Endothelial cell of umbilical vein (primary cell): ENCODE data around the gene SRRM4. TPM values are rescaled to one million over a fixed set of nuclear protein-coding genes. Genes with fewer than 3 reads are reported as not detected.

ENCODE experiments used
- BruUV-seq: library from RNA; stranded (reverse); fragments of 400-500 nt; replicated peaks from 2 replicates; lab custom pipeline; 2021; lab: Mats Ljungman, UMichigan
- CTCF ChIA-PET: fragments of 300-600, 350-600 bp; sonication (Branson Sonifier 250); formaldehyde crosslinking; loops from one replicate; lab custom pipeline; 2021; ENCODE audit warnings: antibody characterized with exemption, inconsistent platforms; lab: Charles Lee
- POLR2A ChIA-PET: fragments of 300-600, 350-600 bp; sonication (Branson Sonifier 250); formaldehyde crosslinking; loops from one replicate; lab custom pipeline; 2021; ENCODE audit warnings: antibody characterized with exemption, inconsistent platforms; lab: Charles Lee
- DNase-seq: peaks from one replicate; pipeline ENCODE4 v3.0.0-alpha.2; 2011; ENCODE audit warnings: low read depth, low spot score
- FAIRE-seq: peaks from 2 replicates; lab custom pipeline; 2011; peaks lifted over from hg19 to GRCh38; lab: Jason Lieb, UNC
- H2AFZ ChIP-seq: 2 replicates; pipeline ENCODE4 v1.6.0; 2012; ENCODE audit warnings: low read depth, low read length, control low read depth, inconsistent platforms
- H3K27ac ChIP-seq: 2 replicates; pipeline ENCODE4 v1.5.1; 2011; ENCODE audit warnings: low read depth, mild to moderate bottlenecking, control low read depth, low read length, moderate library complexity; ENCODE audit not compliant: insufficient read depth
- H3K27me3 ChIP-seq, 2 experiments: 2 replicates each; pipeline versions ENCODE4 v1.6.0 to v1.6.1; 2011; ENCODE audit warnings: low read length in 2 of 2, mixed read lengths in 1 of 2; ENCODE audit not compliant: control insufficient read depth in 2 of 2, insufficient read depth in 2 of 2
- H3K36me3 ChIP-seq, 2 experiments: 2 replicates in 1 of 2; 3 replicates in 1 of 2; pipeline ENCODE4 v1.5.1; 2011; ENCODE audit warnings: low read length in 2 of 2, mild to moderate bottlenecking in 1 of 2, moderate library complexity in 1 of 2; ENCODE audit not compliant: control insufficient read depth in 2 of 2, insufficient read depth in 2 of 2; ENCODE audit errors: extremely low read depth in 1 of 2
- H3K4me1 ChIP-seq: 3 replicates; pipeline ENCODE4 v1.5.1; 2011; ENCODE audit warnings: mild to moderate bottlenecking, low read length; ENCODE audit not compliant: control insufficient read depth, insufficient read depth; ENCODE audit errors: extremely low read depth
- H3K4me2 ChIP-seq: 2 replicates; pipeline ENCODE4 v1.6.1; 2011; ENCODE audit warnings: low read length, control low read depth, mixed read lengths; ENCODE audit not compliant: insufficient read depth
- H3K4me3 ChIP-seq, 3 experiments: fragments of 200-600 bp in 1 of 3; sonication (generic), shearing (Covaris generic) in 1 of 3; replicated peaks in 1 of 3; 2 replicates each; pipeline ENCODE4 v1.5.1; 2011 to 2016; ENCODE audit warnings: control low read depth in 3 of 3, low read length in 3 of 3, mild to moderate bottlenecking in 2 of 3, inconsistent platforms in 1 of 3, low read depth in 1 of 3, moderate library complexity in 1 of 3; ENCODE audit not compliant: insufficient read depth in 1 of 3
- H3K79me2 ChIP-seq: 2 replicates; pipeline ENCODE4 v1.6.0; 2012; ENCODE audit warnings: low read length, inconsistent platforms; ENCODE audit not compliant: control insufficient read depth, insufficient read depth
- H3K9ac ChIP-seq: replicated peaks from 2 replicates; pipeline ENCODE3; 2011; ENCODE audit warnings: low read length, control low read depth; ENCODE audit not compliant: insufficient read depth; ENCODE audit errors: extremely low read depth
- H3K9me1 ChIP-seq: replicated peaks from 3 replicates; pipeline ENCODE4 v1.6.0; 2011; ENCODE audit warnings: mild to moderate bottlenecking, low read length; ENCODE audit not compliant: control insufficient read depth, insufficient read depth; ENCODE audit errors: extremely low read depth
- H3K9me3 ChIP-seq: replicated peaks from 2 replicates; pipeline ENCODE4 v1.5.1; 2012; ENCODE audit warnings: low read length, inconsistent platforms; ENCODE audit not compliant: control insufficient read depth, insufficient read depth
- H4K20me1 ChIP-seq: replicated peaks from 2 replicates; pipeline ENCODE3; 2011; ENCODE audit warnings: mild to moderate bottlenecking, low read length; ENCODE audit not compliant: control insufficient read depth, insufficient read depth; ENCODE audit errors: extremely low read depth
- CTCF ChIP-seq, 2 donors: IDR thresholded peaks; 1 replicate in 1 of 2; 2 replicates in 1 of 2; pipeline ENCODE4 v1.5.1; 2011; ENCODE audit warnings: low read length in 2 of 2, mild to moderate bottlenecking in 2 of 2, moderate library complexity in 2 of 2, control low read depth in 1 of 2, inconsistent platforms in 1 of 2, low read depth in 1 of 2; ENCODE audit not compliant: insufficient read depth in 1 of 2; ENCODE audit errors: extremely low read depth in 1 of 2
- EZH2 ChIP-seq: IDR thresholded peaks from 2 replicates; pipeline ENCODE4 v1.6.1; 2012; ENCODE audit warnings: borderline replicate concordance, low read depth, mild to moderate bottlenecking, moderate library complexity, low read length, inconsistent platforms; ENCODE audit not compliant: severe bottlenecking
- FOS ChIP-seq: IDR thresholded peaks from 2 replicates; pipeline ENCODE4 v1.6.1; 2011; ENCODE audit warnings: mild to moderate bottlenecking, low read length, moderate library complexity, borderline replicate concordance; ENCODE audit not compliant: insufficient read depth
- GATA2 ChIP-seq: IDR thresholded peaks from 2 replicates; pipeline ENCODE4 v1.7.0; 2011; ENCODE audit warnings: low read depth, mild to moderate bottlenecking, moderate library complexity, mixed read lengths, low read length; ENCODE audit not compliant: insufficient read length, insufficient read depth
- JUN ChIP-seq: IDR thresholded peaks from 2 replicates; pipeline ENCODE4 v1.6.1; 2011; ENCODE audit warnings: borderline replicate concordance, low read depth; ENCODE audit not compliant: insufficient read length, insufficient read depth
- MAX ChIP-seq: IDR thresholded peaks from 2 replicates; pipeline ENCODE4 v1.6.1; 2011; ENCODE audit not compliant: insufficient read depth, insufficient read length
- MYC ChIP-seq: IDR thresholded peaks from one replicate; pipeline ENCODE4 v1.6.1; 2011; ENCODE audit warnings: mild to moderate bottlenecking, low read depth, low read length
- POLR2A ChIP-seq: IDR thresholded peaks from 2 replicates; pipeline ENCODE4 v1.6.1; 2012; ENCODE audit warnings: low read depth, mild to moderate bottlenecking, control low read depth, low read length
- POLR2AphosphoS5 ChIP-seq: IDR thresholded peaks from 2 replicates; pipeline ENCODE4 v1.6.1; 2012; ENCODE audit warnings: low read depth, mild to moderate bottlenecking, control low read depth, low read length, moderate library complexity; ENCODE audit not compliant: insufficient read depth
- dilution Hi-C: fragments of 300-500 bp; cut with MboI; formaldehyde crosslinking; loops from one replicate; pipeline ENCODE4 v1.15.0; 2019; ENCODE audit warnings: low sequenced_read_pairs; ENCODE audit not compliant: extremely low pct_ligation_motif_present
- intact Hi-C: fragments of 100-400 bp; cut with micrococcal nuclease; formaldehyde crosslinking; loops from one replicate; pipeline ENCODE4 v1.10.0; 2022
- polyA plus RNA-seq, 4 experiments: library from polyadenylated mRNA; depleted of rRNA in 3 of 4; stranded (reverse) in 3 of 4; unstranded in 1 of 4; fragments of >200 nt; gene quantifications; 2 replicates each; pipeline versions ENCODE4 v1.2.1 to v1.2.3, GENCODE V29; 2011 to 2012; ENCODE audit warnings: missing spikeins in 1 of 4
- total RNA-seq: library from RNA; stranded (reverse); gene quantifications from 2 replicates; pipeline ENCODE4 v1.2.3, GENCODE V29; 2021

SRRM4 gene
- total and polyA plus RNA-seq, 2 donors (not counting 3 experiments of a cell fraction or from before 2014, with no cell fraction given), result not detected

- H3K79me2 ChIP-seq, result no peaks in the 10 kb centered on the region
- dilution Hi-C loops, result no loop called here
- intact Hi-C loops, result no loop called here
- TF ChIP-seq JUN (no peak), EZH2 (no peak), MAX (no peak), CTCF (IDR thresholded peaks at IDR 0.05; ENCODE audit: extremely low read depth in 1 of 2, insufficient read depth in 1 of 2, low read depth in 1 of 2, low read length in 2 of 2) (no peak), FOS (no peak), POLR2A (no peak), MYC (no peak), POLR2AphosphoS5 (no peak), GATA2 (no peak)
- DNase-seq (no peak), FAIRE-seq (no peak)
- ChIA-PET CTCF (interaction anchor here (0.7 kb wide), 1 partner anchor 23 kb away, joined by 3 read pairs; no protein-coding TSS in a partner anchor), POLR2A (no interaction called here)
- peaks cover 4% of the 10 kb centered on the region for H3K9me3 ChIP-seq
- no peak overlapping the region for H3K27ac ChIP-seq
- H3K27me3 ChIP-seq, result no peaks in the 10 kb centered on the region
- H3K4me3 ChIP-seq, result no peak overlapping the region
- H2AFZ ChIP-seq, result no peak overlapping the region
- no peaks in the 10 kb centered on the region for H3K36me3 ChIP-seq
- no peaks in the 10 kb centered on the region for H3K4me1 ChIP-seq
- H3K9me1 ChIP-seq, result no peaks in the 10 kb centered on the region
- BruUV-seq, result no TSS peak
- no peak overlapping the region for H3K4me2 ChIP-seq
- H3K9ac ChIP-seq, result no peak overlapping the region
- H4K20me1 ChIP-seq, result no peaks in the 10 kb centered on the region
Measured at GRCh38 chr12:119020406-119021360, 39.3 kb downstream of the SRRM4 start.
